CD4-positive, alpha-beta T cell (primary cell): Measurements from ENCODE around the gene TSPO2. TPM values are rescaled to one million over a fixed set of nuclear protein-coding genes. Genes with fewer than 3 reads are reported as not detected.

Source experiments
- ATAC-seq: fragments of 200-7000 bp; cut with Tn5 transposase; one replicate; pipeline ENCODE4 v1.10.0; 2022; ENCODE audit warnings: mild to moderate bottlenecking; ENCODE audit not compliant: poor library complexity
- CTCF ChIA-PET: fragments of 350-600 bp; sonication (Branson Sonifier 250); formaldehyde crosslinking; loops from one replicate; lab custom pipeline; 2021; ENCODE audit warnings: antibody characterized with exemption, inconsistent platforms; lab: Charles Lee
- POLR2A ChIA-PET: fragments of 350-600 bp; sonication (Branson Sonifier 250); formaldehyde crosslinking; loops from one replicate; lab custom pipeline; 2021; ENCODE audit warnings: antibody characterized with exemption, inconsistent platforms; lab: Charles Lee
- DNase-seq, 14 experiments: peaks; one replicate each; pipeline ENCODE4 v3.0.0-alpha.2; 2013 to 2020; ENCODE audit warnings: mixed read lengths in 2 of 14
- H3K27ac ChIP-seq, 2 donors: one replicate each; pipeline versions ENCODE4 v1.5.1 to v1.7.0; 2013; ENCODE audit warnings: low read length in 2 of 2, low read depth in 1 of 2, mild to moderate bottlenecking in 1 of 2
- H3K27me3 ChIP-seq, 2 experiments: 1 replicate in 1 of 2; 2 replicates in 1 of 2; pipeline versions ENCODE4 v1.6.1 to v1.7.0; 2013; ENCODE audit warnings: low read length in 2 of 2, control low read depth in 1 of 2, mild to moderate bottlenecking in 1 of 2, moderate library complexity in 1 of 2; ENCODE audit not compliant: insufficient read depth in 2 of 2, control insufficient read depth in 1 of 2
- H3K36me3 ChIP-seq: one replicate; pipeline ENCODE4 v1.6.1; 2013; ENCODE audit warnings: low read length, control low read depth; ENCODE audit not compliant: insufficient read depth
- H3K4me1 ChIP-seq: one replicate; pipeline ENCODE4 v1.6.1; 2013; ENCODE audit warnings: low read length, control low read depth; ENCODE audit not compliant: insufficient read depth
- H3K4me3 ChIP-seq: one replicate; pipeline ENCODE4 v1.5.1; 2013; ENCODE audit warnings: mild to moderate bottlenecking, low read length, moderate library complexity
- H3K9me3 ChIP-seq, 2 experiments: 1 replicate in 1 of 2; 2 replicates in 1 of 2; pipeline versions ENCODE4 v1.6.1 to v1.7.0; 2013; ENCODE audit warnings: low read length in 2 of 2, mild to moderate bottlenecking in 2 of 2, control low read depth in 1 of 2, moderate library complexity in 1 of 2; ENCODE audit not compliant: control insufficient read depth in 1 of 2, insufficient read depth in 1 of 2
- H3K27ac Mint-ChIP-seq: one replicate; pipeline ENCODE4 v1.8.0; 2020; ENCODE audit warnings: mixed read lengths
- H3K27me3 Mint-ChIP-seq: one replicate; pipeline ENCODE4 v1.8.0; 2021; ENCODE audit warnings: mixed read lengths
- H3K36me3 Mint-ChIP-seq: one replicate; pipeline ENCODE4 v1.8.0; 2021; ENCODE audit warnings: low read depth, mixed read lengths
- H3K4me1 Mint-ChIP-seq: one replicate; pipeline ENCODE4 v1.8.0; 2021; ENCODE audit warnings: low read depth, mixed read lengths
- H3K4me3 Mint-ChIP-seq: one replicate; pipeline ENCODE4 v1.8.0; 2020; ENCODE audit warnings: mild to moderate bottlenecking, mixed read lengths
- H3K9me3 Mint-ChIP-seq: one replicate; pipeline ENCODE4 v1.8.0; 2020; ENCODE audit warnings: mixed read lengths
- CTCF ChIP-seq: fragments of 200-600 bp; IDR thresholded peaks from one replicate; pipeline ENCODE4 v1.8.0; 2022; ENCODE audit warnings: antibody characterized with exemption, mild to moderate bottlenecking
- intact Hi-C, 2 experiments: fragments of 100-400 bp; cut with DNase I in 1 of 2; cut with micrococcal nuclease in 1 of 2; formaldehyde crosslinking; loops; one replicate each; pipeline versions ENCODE4 v1.15.1 to v1.9.0; 2023 to 2025; cut with DNase I, micrococcal nuclease
- total RNA-seq, 174 experiments: library from RNA in 2 of 174; stranded (reverse) in 2 of 174; gene quantifications; one replicate each; pipeline ENCODE4 v1.2.3 and lab custom pipeline; 2021 to 2026

Gene TSPO2
- total RNA-seq, 2 experiments from 2014 or later = not detected

DNA sequence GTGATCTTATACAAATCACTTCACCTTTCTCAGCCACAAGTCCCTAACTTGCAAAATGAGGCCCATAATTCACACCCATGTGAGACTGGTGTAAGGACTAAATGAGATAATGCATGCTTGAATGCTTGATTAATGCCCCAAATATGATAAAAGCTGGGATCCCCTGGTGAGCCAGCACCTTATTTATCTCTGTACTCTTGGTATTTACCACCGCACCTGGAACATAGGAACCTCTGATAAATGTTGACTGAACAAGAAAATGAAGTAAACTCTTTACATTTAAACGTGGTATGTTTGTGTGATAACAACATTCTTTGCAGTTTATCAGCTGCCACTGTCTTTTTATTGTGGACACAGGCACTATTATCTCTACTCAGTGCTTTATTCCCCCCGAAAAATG is 8.3 kb downstream of the TSPO2 start:
- ATAC-seq = no peak
- H3K27me3 ChIP-seq = no peaks in the 10 kb centered on the region
- H3K9me3 ChIP-seq = no peaks in the 10 kb centered on the region
- no peaks in the 10 kb centered on the region for H3K27me3 Mint-ChIP-seq
- H3K4me3 ChIP-seq = no peak overlapping the region
- TF ChIP-seq CTCF = no peak
- H3K27ac ChIP-seq = no peak overlapping the region
- no peaks in the 10 kb centered on the region for H3K9me3 Mint-ChIP-seq
- H3K4me3 Mint-ChIP-seq = no peak overlapping the region
- peaks cover 22% of the 10 kb centered on the region for H3K4me1 Mint-ChIP-seq
- H3K36me3 ChIP-seq = peaks cover 3% of the 10 kb centered on the region
- no peak overlapping the region for H3K27ac Mint-ChIP-seq
- DNase-seq = no peak
- POLR2A ChIA-PET = interaction anchor here (0.9 kb wide), 1 partner anchor 11 kb away, joined by 3 read pairs; no protein-coding TSS in a partner anchor
- intact Hi-C loops = no loop called here
- H3K36me3 Mint-ChIP-seq = peaks cover 6% of the 10 kb centered on the region
- peaks cover 20% of the 10 kb centered on the region for H3K4me1 ChIP-seq
- CTCF ChIA-PET = no interaction called here

- TF ChIP-seq CTCF = no peak
- ATAC-seq (peak; percentile 17), DNase-seq (peak in 2 of 14 experiments; percentile 28 to 30)
- ChIA-PET POLR2A (interaction anchor here (0.6 to 1.7 kb wide), 2 partner anchors 24 to 692 kb away, joined by 3 to 9 read pairs; no protein-coding TSS in a partner anchor), CTCF (no interaction called here)
- H3K36me3 ChIP-seq = peaks cover 3% of the 10 kb centered on the region
- Mint-ChIP-seq H3K9me3 (no peaks in the 10 kb centered on the region), H3K27ac (peak overlapping the region; percentile 13), H3K27me3 (no peaks in the 10 kb centered on the region), H3K36me3 (peaks cover 14% of the 10 kb centered on the region), H3K4me1 (peaks cover 22% of the 10 kb centered on the region), H3K4me3 (peak overlapping the region; percentile 7)
- H3K4me3 ChIP-seq = no peak overlapping the region
- H3K9me3 ChIP-seq = no peaks in the 10 kb centered on the region
- peaks cover 20% of the 10 kb centered on the region for H3K4me1 ChIP-seq
- H3K27ac ChIP-seq = peak overlapping the region in 1 of 2 donors; percentile 18
- intact Hi-C loops = no loop called here
- no peaks in the 10 kb centered on the region for H3K27me3 ChIP-seq
These were observed 9.6 kb downstream of the TSPO2 start for GRCh38 chr6:41051873-41052272.

GRCh38 chr6:41053041-41053440 is 10.8 kb downstream of the TSPO2 start, which contains the start of gene APOBEC2:
Gene APOBEC2 (plus strand): TSS chr6:41053202. CDS start chr6:41053348, 146 bp downstream.
- Mint-ChIP-seq H3K9me3 (no peaks in the 10 kb centered on the region), H3K36me3 (peaks cover 18% of the 10 kb centered on the region), H3K27me3 (no peaks in the 10 kb centered on the region), H3K27ac (peak within 1 kb of the TSS; percentile 13), H3K4me1 (peaks cover 22% of the 10 kb centered on the region), H3K4me3 (peak within 1 kb of the TSS; percentile 7)
- H3K36me3 ChIP-seq = no peaks in the 10 kb centered on the region
- DNase-seq = no peak
- H3K4me3 ChIP-seq = no peak within 1 kb of the TSS
- H3K27ac ChIP-seq = peak within 1 kb of the TSS in 1 of 2 donors; percentile 18
- peaks cover 20% of the 10 kb centered on the region for H3K4me1 ChIP-seq
- no peak for TF ChIP-seq CTCF
- POLR2A ChIA-PET = interaction anchor here (1.0 to 1.7 kb wide), 2 partner anchors 20 to 25 kb away, joined by 3 to 9 read pairs; partner anchors contain the start of gene NFYA
- no peaks in the 10 kb centered on the region for H3K9me3 ChIP-seq
- intact Hi-C loops = no loop called here
- CTCF ChIA-PET = no interaction called here
- no peaks in the 10 kb centered on the region for H3K27me3 ChIP-seq
- no peak for ATAC-seq
